GM21390 (cell line): ENCODE measurements around the gene CPNE2.
"Not testable (repeated sequence)": the region's sequence is repeated elsewhere in the genome, so short reads cannot be mapped to it uniquely, and the experiment has no call there.

Source experiments
- ATAC-seq: cut with Tn5 transposase; IDR thresholded peaks from one replicate; pipeline ENCODE4 v1.9.1; 2021; ENCODE audit not compliant: unreplicated experiment

Gene CPNE2

DNA sequence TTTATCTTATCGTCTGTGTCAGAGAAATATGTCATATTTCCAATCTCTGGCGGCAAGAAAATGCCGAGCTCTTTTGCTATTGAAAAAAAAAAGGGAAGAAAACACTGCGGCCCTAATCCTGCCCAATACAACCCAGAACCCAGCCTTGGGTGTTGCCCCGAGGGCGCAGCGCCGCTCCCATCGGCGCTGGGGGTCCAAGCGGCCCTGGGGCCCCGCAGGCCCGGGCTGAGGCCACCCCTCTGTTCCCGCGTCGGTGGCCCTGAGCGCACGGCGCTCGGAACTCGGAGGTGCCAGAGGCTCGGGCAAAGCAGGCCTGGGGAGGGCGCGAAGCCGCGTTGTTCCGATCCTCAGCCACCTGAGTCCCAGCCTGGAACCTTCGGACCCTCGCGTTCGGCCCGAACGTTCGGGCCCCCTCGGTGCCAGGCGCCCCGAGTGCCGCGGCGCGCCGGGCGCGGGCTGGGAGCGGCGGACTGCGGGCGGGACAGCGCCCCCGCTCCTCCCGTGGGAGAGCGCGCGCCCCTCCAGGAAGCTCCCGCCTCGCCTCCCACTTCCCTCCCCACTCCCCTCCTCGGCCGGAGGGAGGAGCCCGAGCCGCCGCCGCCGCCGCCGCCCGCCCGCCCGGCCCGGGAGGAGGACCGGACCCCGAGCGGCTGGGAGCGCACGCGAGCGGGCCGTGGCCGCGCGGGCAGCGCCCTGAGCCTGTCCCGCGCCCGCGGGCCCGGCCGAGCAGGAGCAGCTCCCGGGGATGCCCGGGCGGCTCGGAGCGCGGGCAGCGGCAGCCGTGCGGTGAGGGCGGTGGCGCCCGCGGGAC is at the start of gene CPNE2:
Gene CPNE2, plus strand, starts transcription at position 609 of the 811 bp plus-strand sequence. CDS start 18,160 bp downstream, outside the sequence.
- peak; percentile 53 for ATAC-seq

DNA sequence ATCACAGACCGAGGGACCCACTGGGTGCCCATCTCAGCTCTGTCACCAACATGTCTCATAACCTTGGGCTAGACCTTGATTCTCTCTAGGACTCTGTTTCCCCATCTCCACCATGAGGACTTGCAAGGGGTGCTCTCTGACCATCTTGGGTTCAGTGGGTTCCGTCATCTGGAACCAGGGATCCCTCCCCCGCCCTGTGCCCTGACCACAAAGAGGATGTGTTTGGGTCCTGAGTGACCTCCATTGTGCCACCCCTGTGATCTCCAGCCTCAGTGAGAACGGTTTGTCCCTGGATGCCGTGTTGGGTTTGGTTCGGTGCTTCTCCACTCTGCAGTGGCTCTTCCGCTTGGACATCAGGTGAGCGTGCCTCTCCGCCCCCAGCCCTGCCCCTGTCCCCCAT is 49.1 kb upstream of the CPNE2 start:
- no peak for ATAC-seq

DNA sequence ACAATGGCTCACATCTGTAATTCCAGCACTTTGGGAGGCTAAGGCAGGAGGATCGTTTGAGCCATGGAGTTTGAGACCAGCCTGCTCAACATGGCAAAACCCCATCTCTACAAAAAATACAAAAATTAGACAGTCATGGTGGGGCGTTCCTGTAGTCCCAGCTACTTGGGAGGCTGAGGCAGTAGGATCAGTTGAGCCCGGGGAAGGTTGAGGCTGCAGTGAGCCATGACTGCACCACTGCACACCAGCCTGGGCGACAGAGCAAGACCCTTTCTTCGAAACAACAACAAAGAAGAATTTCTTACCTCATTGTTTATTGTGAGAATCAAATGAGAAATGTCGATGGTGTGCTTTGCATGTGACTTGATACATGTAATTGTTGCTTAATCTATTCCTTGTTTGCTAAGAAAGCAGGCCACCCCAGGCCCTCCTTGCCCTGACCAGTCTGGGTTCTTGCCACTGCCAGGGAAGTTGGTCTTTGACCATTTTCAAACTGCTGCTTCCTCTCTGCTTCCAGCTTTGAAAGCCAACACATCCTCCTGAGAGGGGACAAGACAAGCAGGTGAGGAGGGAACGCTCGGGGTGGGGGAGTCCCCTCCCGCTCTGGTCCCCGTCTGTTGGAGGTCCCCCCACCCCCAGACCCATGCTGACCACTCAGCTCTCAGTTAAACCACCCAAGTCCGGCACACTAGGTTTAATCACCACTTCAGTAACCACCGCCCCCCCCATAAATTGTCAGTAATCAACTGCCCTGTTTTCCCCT is 47.3 kb upstream of the CPNE2 start:
- ATAC-seq: no peak

DNA sequence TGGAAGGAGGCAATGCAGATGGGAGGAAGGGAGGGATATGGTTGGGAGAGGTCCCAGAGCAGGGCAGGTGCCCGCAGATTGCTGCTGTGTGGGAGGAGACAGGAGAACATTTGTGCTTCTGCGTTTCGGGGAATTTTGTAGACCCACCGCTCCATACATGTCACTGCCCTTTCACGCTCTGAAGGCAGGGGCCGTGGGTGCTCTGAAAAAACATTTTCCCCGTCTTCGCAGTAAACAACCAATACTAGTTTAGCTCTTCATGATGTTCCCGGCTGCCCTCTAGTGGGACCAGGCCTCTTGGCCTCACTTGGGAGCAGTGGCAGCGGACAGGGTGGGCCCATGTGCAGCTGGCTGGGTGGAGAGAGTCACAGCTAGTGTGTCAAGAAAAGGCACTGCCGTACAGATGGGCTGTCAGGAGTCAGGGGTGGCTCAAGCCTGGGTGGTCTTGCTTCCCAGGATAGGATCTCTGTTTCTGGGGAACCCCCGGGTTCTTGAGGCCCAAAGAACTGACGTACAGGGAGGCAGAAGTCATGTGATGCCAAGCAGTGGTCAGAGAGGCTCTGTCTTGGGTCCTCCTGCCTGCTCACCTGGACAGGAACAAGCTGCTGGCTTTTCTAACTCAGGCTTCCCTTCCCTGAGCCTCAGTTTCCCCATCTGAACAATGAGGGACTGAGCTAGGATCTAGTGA is 46.5 kb upstream of the CPNE2 start:
- no peak for ATAC-seq

DNA sequence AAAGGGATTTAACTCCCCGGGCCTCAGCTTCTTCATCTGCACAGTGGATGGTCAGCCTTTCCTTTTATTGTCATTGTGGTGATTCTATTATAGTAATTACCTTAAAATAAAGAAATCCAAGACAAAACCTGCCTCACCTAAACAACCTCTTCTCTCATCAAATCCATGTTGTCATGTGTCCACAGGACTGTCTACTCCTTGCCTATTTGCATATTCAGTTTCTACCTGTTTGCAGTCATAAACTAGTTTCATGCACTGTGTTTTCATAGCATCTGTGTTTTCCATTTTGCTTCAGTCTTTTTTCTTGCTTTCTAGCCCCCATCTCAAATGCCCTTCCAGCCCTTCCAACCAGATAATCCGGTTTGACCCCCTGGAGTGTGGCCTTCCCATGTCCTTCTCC is 44.3 kb upstream of the CPNE2 start:
- no peak for ATAC-seq

DNA sequence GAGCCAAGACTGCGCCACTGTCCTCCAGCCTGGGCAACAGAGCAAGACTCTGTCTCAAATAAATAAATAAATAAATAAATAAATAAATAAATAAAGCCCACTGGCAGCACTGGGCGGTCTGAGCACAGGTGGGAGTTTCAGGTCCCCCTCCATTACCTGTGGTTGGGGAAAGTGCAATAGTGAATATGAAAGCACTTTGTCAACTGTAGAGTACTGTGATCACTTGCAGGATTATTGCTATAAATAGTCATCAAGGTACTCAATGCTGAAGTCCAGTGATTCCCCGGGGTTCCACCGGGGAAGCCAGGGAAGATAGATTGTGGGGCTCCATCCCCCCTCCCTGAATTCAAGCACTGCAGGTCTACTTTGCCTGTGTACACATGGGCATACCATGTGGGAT is 42.7 kb upstream of the CPNE2 start:
- ATAC-seq: peak; percentile 65

DNA sequence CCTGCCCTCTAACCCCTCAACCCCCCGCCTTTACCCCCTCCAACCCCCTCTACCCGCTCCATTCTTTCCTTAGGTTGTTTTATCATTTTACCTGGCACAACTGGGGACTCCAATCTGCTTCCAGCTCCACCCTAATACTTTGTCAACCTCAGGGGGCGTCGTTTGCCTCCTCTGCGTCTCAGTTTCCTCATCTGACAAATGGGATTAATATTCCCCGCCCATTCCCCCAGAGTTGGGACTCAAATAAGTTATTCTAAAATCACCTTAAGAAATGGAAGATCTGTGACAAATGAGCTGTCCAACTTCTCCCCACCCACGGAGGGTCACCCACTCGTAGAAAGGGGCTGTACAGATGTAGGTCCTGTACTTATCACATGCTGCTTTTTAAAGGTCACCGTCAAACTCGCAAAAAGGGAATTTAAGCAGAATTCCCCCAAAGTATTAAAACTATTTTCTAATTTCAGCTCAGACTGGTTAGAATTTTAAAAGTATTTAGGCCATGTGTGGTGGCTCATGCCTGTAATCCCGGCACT is 40.6 kb upstream of the CPNE2 start:
- no peak for ATAC-seq

DNA sequence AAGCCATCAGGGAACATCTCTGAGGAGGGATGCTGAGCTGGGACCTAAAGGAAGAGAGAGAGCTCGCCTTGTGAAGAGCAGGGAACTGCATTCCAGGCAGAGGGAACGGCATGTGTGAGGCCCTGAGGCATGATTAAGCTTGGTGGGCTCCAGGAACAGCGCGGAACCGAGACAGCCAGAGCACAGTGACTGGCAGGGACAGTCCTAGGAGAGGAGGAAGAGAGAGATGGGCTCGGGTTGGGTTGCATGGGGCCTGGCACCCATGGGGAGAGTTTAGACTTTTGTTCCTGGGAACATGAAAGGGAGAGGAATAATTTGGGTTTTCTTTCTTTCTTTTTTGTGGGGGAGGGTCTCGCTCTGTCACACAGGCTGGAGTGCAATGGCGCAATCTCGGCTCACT is 39.2 kb upstream of the CPNE2 start:
- ATAC-seq: no peak

DNA sequence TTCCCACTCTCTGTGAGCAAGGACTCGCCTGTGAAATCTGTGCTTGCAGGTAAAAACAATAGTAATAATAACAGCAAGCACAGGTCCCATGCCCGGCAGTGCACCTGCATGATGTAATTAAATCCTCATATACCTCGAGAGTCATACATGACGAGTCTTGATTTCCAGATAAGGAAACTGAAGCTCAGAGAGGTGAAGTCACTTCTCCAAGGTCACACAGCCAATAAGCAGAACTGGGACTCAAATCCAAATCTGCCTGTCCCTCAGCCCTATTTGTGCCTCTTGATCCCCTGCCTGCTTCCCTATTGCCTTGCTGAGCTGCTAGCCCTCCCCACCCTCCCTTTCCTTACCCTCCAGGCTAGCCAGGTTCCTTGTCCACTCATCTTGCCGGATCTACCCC is 38.0 kb upstream of the CPNE2 start:
- no peak for ATAC-seq

DNA sequence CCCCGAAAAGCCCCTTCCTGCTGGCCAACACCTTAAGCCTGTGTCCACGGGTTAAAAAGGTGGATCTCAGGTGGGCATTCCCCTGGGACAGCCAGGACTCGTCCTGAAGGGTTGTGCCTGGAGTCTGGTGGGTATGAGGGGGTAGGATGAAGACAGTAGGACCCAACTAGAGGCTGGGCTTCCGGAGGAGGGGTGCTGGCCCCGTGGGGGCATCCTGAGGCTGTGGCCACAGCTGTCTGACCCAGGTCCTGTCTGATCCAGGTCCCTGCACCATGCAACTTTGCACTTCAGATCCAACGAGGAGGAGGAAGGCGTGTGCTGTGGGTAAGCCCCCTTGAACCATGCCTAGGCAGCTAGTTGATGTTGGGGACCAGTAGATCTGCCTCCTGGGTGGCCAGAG is 37.6 kb upstream of the CPNE2 start:
- no peak for ATAC-seq

DNA sequence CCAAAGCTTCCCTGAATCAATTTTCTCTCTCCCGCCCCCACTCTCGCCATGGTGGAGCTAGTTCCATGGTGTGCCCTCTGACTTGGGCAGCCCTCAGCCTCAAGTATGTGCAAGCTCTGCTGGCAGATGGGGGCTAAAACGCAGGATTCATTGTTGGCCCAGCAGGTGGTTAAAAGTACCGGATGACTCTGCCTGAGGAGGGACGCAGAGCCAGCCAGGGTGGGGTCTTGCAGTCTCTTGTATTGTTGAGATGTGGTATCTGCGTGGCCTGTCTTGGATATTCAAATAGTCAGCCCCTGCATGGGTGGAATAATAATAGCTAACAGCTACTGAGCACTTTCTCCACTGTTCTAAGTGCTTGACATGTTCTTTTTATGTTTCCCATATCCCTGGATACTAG is 36.7 kb upstream of the CPNE2 start:
- ATAC-seq: no peak

DNA sequence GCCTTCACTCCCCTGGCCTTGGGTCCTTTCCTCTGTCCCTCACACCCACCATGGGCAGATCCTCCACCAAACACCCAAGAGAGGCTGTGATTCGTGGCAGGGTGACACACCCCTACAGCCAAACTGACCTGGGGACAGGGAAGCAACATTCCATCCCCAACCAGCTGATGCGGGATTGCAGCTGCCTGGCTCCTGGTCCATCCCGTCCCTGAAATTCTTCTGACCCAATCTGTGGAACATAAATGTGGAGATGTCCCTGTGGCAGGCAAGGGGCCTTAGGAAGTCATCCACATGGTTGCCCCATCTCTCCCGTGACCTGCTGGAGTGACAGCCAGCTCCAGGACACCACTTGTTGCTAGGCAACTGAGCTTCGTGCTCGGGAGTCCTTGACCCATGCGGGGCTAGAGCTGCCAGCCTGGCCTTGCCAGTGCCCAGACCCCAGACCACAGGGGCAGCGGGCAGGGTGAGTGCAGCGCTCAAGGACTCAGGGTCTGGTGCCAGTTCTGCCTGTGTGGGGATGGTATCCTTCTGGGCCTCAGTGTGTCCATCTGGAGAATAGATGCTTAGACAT is 34.0 kb upstream of the CPNE2 start:
- ATAC-seq: no peak

DNA sequence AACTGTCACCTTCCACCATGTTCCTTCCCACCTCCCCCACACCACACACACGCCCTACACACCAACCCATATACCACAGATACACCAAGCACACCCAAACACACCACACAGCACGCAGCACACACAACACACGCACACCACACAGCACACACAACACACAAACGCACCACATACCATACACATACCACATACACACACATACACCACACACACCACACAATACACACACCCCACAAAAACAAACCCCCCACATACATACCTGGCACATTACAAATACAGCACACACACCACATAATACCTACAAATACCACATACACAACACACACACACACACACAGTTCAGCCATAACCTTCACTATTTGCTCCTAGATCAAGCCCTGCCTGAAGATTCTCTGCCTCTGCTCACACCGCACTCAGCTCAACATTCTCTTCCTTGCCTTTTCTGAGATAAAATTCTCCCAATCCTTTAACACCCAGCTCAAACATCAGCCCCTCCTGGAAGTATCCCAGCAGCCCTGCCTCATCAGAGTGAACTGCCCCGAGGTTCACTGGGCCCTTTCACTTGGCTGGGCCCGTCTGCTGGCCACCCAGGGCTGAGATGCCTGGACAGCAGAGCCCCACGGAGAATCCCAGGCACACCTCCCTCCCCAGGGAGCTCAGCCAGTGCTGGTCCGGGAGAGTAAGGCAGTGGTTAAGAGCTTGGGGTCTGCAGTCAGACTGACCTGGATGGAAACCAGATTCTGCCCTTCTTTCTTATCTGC is 31.9 kb upstream of the CPNE2 start:
- no peak for ATAC-seq

DNA sequence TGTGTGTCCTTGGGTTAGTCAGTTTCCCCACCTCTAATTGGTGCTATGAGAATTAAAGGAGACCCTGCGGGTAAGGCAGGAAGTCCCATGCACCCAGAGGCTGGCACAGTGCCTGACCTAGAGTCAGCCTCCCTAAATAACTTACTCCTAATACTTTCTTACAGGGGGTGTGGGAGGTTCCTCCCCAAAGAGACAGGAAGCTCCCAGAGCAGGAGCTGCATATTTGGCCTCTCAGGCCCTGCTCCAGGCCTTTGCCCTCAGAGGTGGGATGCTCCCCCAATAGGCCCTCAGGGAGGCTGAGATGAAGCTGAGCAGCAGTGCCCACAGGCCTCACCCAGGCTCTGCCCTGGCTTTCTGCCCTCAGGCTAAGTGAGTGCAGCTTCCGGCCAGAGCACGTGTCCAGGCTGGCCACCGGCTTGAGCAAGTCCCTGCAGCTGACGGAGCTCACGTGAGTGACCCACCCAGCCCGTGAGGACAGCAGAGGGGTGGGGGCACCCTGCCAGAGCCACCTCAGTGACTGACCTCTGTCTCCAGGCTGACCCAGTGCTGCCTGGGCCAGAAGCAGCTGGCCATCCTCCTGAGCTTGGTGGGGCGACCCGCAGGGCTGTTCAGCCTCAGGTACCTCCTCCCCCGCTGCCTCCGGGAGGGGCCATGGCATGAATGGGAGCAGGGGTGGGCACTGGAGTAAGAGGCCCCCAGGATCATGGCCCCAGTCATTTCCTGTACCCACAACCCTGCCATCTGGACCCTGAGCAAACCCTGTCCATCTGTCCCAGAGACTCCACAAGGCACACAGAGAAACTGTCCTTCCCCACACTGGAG is 31.1 kb upstream of the CPNE2 start:
- no peak for ATAC-seq

DNA sequence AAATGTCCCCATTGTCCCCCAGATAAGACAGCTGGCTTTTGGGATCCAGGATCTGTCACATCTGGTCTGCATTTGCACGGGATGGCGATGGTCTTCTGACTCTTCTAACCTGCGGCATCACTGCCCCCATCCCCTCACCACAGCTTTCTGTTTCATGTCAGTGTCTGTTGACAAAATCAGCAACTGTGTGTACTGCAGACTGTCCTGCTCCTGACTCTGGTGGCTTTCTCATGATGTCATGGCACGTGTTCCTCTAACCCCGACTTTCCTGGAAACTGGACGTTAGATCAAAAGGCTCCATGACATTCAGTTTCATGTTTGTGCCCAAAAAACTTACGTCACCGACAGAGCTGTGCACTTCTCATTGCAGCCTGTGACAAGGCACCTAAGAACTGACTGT is 30.1 kb upstream of the CPNE2 start:
- no peak for ATAC-seq

DNA sequence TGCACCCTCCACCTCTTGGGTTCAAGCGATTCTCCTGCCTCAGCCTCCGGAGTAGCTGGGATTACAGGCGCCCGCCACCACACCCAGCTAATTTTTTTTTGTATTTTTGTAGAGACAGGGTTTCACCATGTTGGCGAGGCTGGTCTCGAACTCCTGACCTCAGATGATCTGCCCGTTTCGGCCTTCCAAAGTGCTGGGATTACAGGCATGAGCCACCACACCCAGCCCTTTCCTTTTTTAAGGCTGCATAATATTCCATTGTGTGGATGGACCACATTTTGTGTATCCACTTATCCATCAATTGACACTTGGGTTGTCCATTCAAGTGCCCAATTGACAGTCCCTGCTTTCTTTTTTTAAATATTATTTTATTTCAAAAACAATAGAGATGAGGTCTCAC is 29.2 kb upstream of the CPNE2 start:
- not testable (repeated sequence) for ATAC-seq

DNA sequence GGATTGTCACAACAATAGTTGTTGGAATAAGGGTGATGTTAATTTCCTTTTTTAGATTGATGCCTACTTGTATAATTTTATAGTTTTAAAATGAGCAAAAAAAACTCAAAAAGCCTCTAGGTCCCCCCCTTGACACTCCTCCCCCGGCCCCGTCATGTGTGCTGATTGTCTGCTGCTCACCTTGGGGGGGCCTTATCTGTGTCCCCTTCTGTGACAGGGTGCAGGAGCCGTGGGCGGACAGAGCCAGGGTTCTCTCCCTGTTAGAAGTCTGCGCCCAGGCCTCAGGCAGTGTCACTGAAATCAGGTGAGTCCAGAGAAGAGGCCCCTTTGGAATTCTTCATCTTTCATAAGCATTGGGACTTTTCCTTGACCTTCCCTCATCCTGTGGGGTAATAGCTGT is 27.4 kb upstream of the CPNE2 start:
- no peak for ATAC-seq

DNA sequence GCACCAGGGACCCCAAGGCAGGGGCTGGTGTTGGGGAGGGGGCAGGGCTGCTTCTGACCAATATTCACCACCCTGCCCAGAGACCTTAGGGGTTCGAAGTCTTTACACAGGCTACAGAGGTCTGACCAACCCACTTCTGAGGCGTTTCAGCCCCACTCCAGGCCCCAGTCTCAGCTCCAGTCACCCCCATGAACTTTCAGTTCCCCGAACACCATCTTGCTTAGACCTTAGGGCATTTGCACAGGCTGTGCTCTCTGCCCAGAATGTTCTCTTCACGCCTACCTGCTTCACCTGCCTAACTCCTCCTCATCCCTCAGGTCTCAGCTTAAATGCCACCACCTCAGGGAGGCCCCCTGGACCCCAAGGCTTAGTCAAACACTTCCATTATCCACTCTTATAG is 25.8 kb upstream of the CPNE2 start:
- ATAC-seq: no peak

DNA sequence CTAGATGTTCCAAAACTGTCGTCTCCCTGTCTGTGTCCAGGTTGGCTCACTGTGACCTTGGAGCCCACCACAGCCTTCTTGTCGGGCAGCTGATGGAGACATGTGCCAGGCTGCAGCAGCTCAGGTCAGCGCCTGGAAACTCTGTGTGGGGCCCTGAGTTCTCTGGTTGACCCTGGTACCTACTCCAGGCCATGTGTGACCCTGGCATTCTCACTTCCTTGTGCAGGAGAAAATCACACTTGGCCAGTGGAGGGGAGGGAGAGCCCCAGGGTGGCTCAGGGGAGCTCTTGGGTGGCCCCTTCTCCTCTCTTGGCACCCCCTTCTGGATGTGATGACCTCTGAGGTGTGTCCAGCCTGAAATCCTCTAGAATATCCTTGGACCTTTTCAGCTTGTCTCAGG is 25.0 kb upstream of the CPNE2 start:
- no peak for ATAC-seq

DNA sequence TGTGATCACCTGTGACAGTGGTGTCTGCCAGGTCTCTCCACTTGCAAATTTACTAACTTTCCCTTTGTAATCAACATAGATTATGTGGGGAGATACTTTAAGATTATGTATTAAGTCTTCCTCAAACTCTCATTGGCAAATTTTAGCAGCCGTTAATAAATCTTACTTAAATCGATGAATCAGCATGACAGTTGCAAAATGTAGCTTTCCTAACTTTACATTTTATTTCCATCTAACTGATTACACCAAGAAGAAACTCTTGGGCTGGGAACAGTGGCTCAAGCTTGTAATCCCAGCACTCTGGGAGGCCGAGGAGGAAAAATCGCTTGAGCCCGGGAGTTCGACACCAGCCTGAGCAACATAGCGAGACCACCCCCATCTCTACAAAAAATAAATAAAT is 23.3 kb upstream of the CPNE2 start:
- no peak for ATAC-seq
